Stimulated activated naive B cell treated with anti-CD40 and anti-IgM and Interleukin-4, amounts not matched to agents 10 μg/mL and 1 μg/mL and 100 μg/mL, for 72 hours (primary cell): ENCODE measurements around the gene ATG5.

Experiments used
- ATAC-seq, 2 donors: fragments of 150-1000 bp; cut with Tn5 transposase; replicated peaks; 2 replicates each; pipeline ENCODE4 v1.10.0; 2021; ENCODE audit warnings: moderate library complexity in 1 of 2
- DNase-seq: peaks from one replicate; pipeline ENCODE4 v3.0.0; 2021
- H3K27ac Mint-ChIP-seq: one replicate; pipeline ENCODE4 v1.8.0; 2022; ENCODE audit warnings: mild to moderate bottlenecking, mixed read lengths
- H3K27me3 Mint-ChIP-seq, 2 donors: one replicate each; pipeline ENCODE4 v1.8.0; 2022; ENCODE audit warnings: mixed read lengths in 2 of 2
- H3K36me3 Mint-ChIP-seq, 2 donors: one replicate each; pipeline ENCODE4 v1.8.0; 2022; ENCODE audit warnings: mixed read lengths in 2 of 2, mild to moderate bottlenecking in 1 of 2
- H3K4me1 Mint-ChIP-seq, 2 donors: one replicate each; pipeline ENCODE4 v1.8.0; 2022; ENCODE audit warnings: mixed read lengths in 2 of 2, mild to moderate bottlenecking in 1 of 2
- H3K4me3 Mint-ChIP-seq, 2 donors: one replicate each; pipeline ENCODE4 v1.8.0; 2022; ENCODE audit warnings: mild to moderate bottlenecking in 2 of 2, mixed read lengths in 2 of 2, moderate library complexity in 1 of 2
- H3K9me3 Mint-ChIP-seq, 2 donors: one replicate each; pipeline ENCODE4 v1.8.0; 2022; ENCODE audit warnings: mixed read lengths in 2 of 2, mild to moderate bottlenecking in 1 of 2

The ATG5 gene

GRCh38 chr6:106325336-106326178, at the start of gene ATG5:
Gene ATG5, minus strand, starts transcription at chr6:106325760. Its CDS starts 9,552 bp downstream, at chr6:106316208.
- Mint-ChIP-seq H3K36me3 (peaks cover 3 to 9% of the 10 kb centered on the region in 2 donors), H3K9me3 (no peaks in the 10 kb centered on the region), H3K4me3 (peak within 1 kb of the TSS; percentile 93 to 99), H3K27me3 (peaks cover 13 to 16% of the 10 kb centered on the region in 2 donors), H3K4me1 (peaks cover 24 to 38% of the 10 kb centered on the region in 2 donors), H3K27ac (peak within 1 kb of the TSS; percentile 99)
- peak; percentile 96 for ATAC-seq
- peak; percentile 100 for DNase-seq

- H3K27me3 Mint-ChIP-seq, result peaks cover 14 to 21% of the 10 kb centered on the region in 2 donors
- H3K9me3 Mint-ChIP-seq, result no peaks in the 10 kb centered on the region
- H3K4me1 Mint-ChIP-seq, result peaks cover 3 to 7% of the 10 kb centered on the region in 2 donors
- no peaks in the 10 kb centered on the region for H3K36me3 Mint-ChIP-seq
- DNase-seq (no peak), ATAC-seq (no peak)
- H3K27ac Mint-ChIP-seq, result no peak overlapping the region
- no peak overlapping the region for H3K4me3 Mint-ChIP-seq
Measured at GRCh38 chr6:106373502-106374239, 48.1 kb upstream of the ATG5 start.

- no peak for ATAC-seq
- no peak overlapping the region for H3K4me3 Mint-ChIP-seq
- H3K27ac Mint-ChIP-seq, result no peak overlapping the region
- H3K9me3 Mint-ChIP-seq, result no peaks in the 10 kb centered on the region
- no peaks in the 10 kb centered on the region for H3K36me3 Mint-ChIP-seq
- no peak for DNase-seq
- peaks cover 3 to 7% of the 10 kb centered on the region in 2 donors for H3K4me1 Mint-ChIP-seq
- H3K27me3 Mint-ChIP-seq, result peaks cover 10 to 14% of the 10 kb centered on the region in 2 donors
Measured at GRCh38 chr6:106372838-106373501, 47.4 kb upstream of the ATG5 start.

- H3K4me3 Mint-ChIP-seq, result no peak overlapping the region
- H3K27ac Mint-ChIP-seq, result no peak overlapping the region
- H3K9me3 Mint-ChIP-seq, result no peaks in the 10 kb centered on the region
- no peaks in the 10 kb centered on the region for H3K36me3 Mint-ChIP-seq
- peaks cover 13 to 28% of the 10 kb centered on the region in 2 donors for H3K27me3 Mint-ChIP-seq
- DNase-seq (no peak), ATAC-seq (no peak)
- H3K4me1 Mint-ChIP-seq, result no peaks in the 10 kb centered on the region
Measured at GRCh38 chr6:106370639-106371038, 45.1 kb upstream of the ATG5 start.

GRCh38 chr6:106369739-106370138, 44.2 kb upstream of the ATG5 start:
- no peaks in the 10 kb centered on the region for H3K36me3 Mint-ChIP-seq
- no peak overlapping the region for H3K27ac Mint-ChIP-seq
- no peak overlapping the region for H3K4me3 Mint-ChIP-seq
- no peak for DNase-seq
- H3K4me1 Mint-ChIP-seq, result no peaks in the 10 kb centered on the region
- ATAC-seq, result no peak
- no peaks in the 10 kb centered on the region for H3K9me3 Mint-ChIP-seq
- H3K27me3 Mint-ChIP-seq, result peaks cover 10 to 19% of the 10 kb centered on the region in 2 donors

GRCh38 chr6:106363401-106364138, 38.0 kb upstream of the ATG5 start:
- peaks cover 8 to 13% of the 10 kb centered on the region in 2 donors for H3K4me1 Mint-ChIP-seq
- no peaks in the 10 kb centered on the region for H3K36me3 Mint-ChIP-seq

GRCh38 chr6:106360989-106361430, 35.5 kb upstream of the ATG5 start:
- H3K36me3 Mint-ChIP-seq, result no peaks in the 10 kb centered on the region
- H3K4me1 Mint-ChIP-seq, result peaks cover 8 to 13% of the 10 kb centered on the region in 2 donors
- peak; percentile 81 to 84 for ATAC-seq
- peak overlapping the region; percentile 87 for H3K4me3 Mint-ChIP-seq
- H3K27me3 Mint-ChIP-seq, result peaks cover 32 to 40% of the 10 kb centered on the region in 2 donors
- DNase-seq, result peak; percentile 43
- peak overlapping the region; percentile 83 for H3K27ac Mint-ChIP-seq
- no peaks in the 10 kb centered on the region for H3K9me3 Mint-ChIP-seq

More at GRCh38 chr6:106363401-106364138, 38.0 kb upstream of the ATG5 start:
- H3K4me3 Mint-ChIP-seq, result no peak overlapping the region
- no peak for DNase-seq
- no peak overlapping the region for H3K27ac Mint-ChIP-seq
- ATAC-seq, result no peak
- H3K27me3 Mint-ChIP-seq, result peaks cover 23 to 36% of the 10 kb centered on the region in 2 donors
- H3K9me3 Mint-ChIP-seq, result no peaks in the 10 kb centered on the region

GRCh38 chr6:106360410-106360988, 34.9 kb upstream of the ATG5 start, which contains the start of gene CRYBG1:
Gene CRYBG1, plus strand, starts transcription at chr6:106360717. Its CDS starts 192 bp downstream, at chr6:106360909.
- H3K27ac Mint-ChIP-seq, result peak within 1 kb of the TSS; percentile 83
- H3K27me3 Mint-ChIP-seq, result peaks cover 37 to 45% of the 10 kb centered on the region in 2 donors
- ATAC-seq (peak; percentile 78 to 83), DNase-seq (peak; percentile 33)
- H3K9me3 Mint-ChIP-seq, result no peaks in the 10 kb centered on the region
- H3K36me3 Mint-ChIP-seq, result no peaks in the 10 kb centered on the region
- peak within 1 kb of the TSS; percentile 87 for H3K4me3 Mint-ChIP-seq
- peaks cover 8 to 13% of the 10 kb centered on the region in 2 donors for H3K4me1 Mint-ChIP-seq

GRCh38 chr6:106359959-106360409, 34.4 kb upstream of the ATG5 start:
- ATAC-seq (no peak), DNase-seq (no peak)
- peaks cover 8 to 13% of the 10 kb centered on the region in 2 donors for H3K4me1 Mint-ChIP-seq
- H3K27me3 Mint-ChIP-seq, result peaks cover 40 to 50% of the 10 kb centered on the region in 2 donors
- H3K27ac Mint-ChIP-seq, result no peak overlapping the region
- H3K4me3 Mint-ChIP-seq, result peak overlapping the region; percentile 76 to 87
- H3K36me3 Mint-ChIP-seq, result no peaks in the 10 kb centered on the region
- no peaks in the 10 kb centered on the region for H3K9me3 Mint-ChIP-seq

GRCh38 chr6:106356378-106356777, 30.8 kb upstream of the ATG5 start:
- Mint-ChIP-seq H3K4me3 (no peak overlapping the region), H3K9me3 (peaks cover 6 to 9% of the 10 kb centered on the region in 2 donors), H3K4me1 (peaks cover 7 to 12% of the 10 kb centered on the region in 2 donors), H3K27me3 (peaks cover 52 to 66% of the 10 kb centered on the region in 2 donors), H3K36me3 (peaks cover 0 to 9% of the 10 kb centered on the region in 2 donors), H3K27ac (no peak overlapping the region)
- DNase-seq (no peak), ATAC-seq (no peak)

GRCh38 chr6:106347219-106347618, 21.7 kb upstream of the ATG5 start:
- peaks cover 1 to 2% of the 10 kb centered on the region in 2 donors for H3K9me3 Mint-ChIP-seq
- H3K4me3 Mint-ChIP-seq, result no peak overlapping the region
- peaks cover 0 to 2% of the 10 kb centered on the region in 2 donors for H3K36me3 Mint-ChIP-seq

GRCh38 chr6:106339334-106340029, 13.9 kb upstream of the ATG5 start:
- Mint-ChIP-seq H3K4me3 (peak overlapping the region; percentile 19 to 33), H3K27ac (no peak overlapping the region), H3K27me3 (peaks cover 4 to 32% of the 10 kb centered on the region in 2 donors), H3K9me3 (no peaks in the 10 kb centered on the region), H3K4me1 (peaks cover 7 to 8% of the 10 kb centered on the region in 2 donors), H3K36me3 (no peaks in the 10 kb centered on the region)
- DNase-seq (peak; percentile 15), ATAC-seq (peak; percentile 84 to 90)

More at GRCh38 chr6:106347219-106347618, 21.7 kb upstream of the ATG5 start:
- no peak for ATAC-seq
- no peak for DNase-seq
- Mint-ChIP-seq H3K27ac (no peak overlapping the region), H3K4me1 (no peaks in the 10 kb centered on the region), H3K27me3 (peaks cover 7 to 15% of the 10 kb centered on the region in 2 donors)
